ENCODE data around the gene ZP1.

Gene ZP1

GRCh38 chr11:60852982-60853950, 14.1 kb upstream of the ZP1 start:
- H3K9ac ChIP-seq (ENCODE audit: low read depth, low read length, poor library complexity, severe bottlenecking), result peak overlapping the region; percentile 71
- H3K36me3 ChIP-seq (ENCODE audit: insufficient read depth, low read length), result peaks cover 20% of the 10 kb centered on the region; the same call in 1 of the 2 replicates
- H3K4me3 ChIP-seq (ENCODE audit: low read length, poor library complexity, severe bottlenecking), result peak overlapping the region; percentile 72
- no peaks in the 10 kb centered on the region for H3K9me3 ChIP-seq (ENCODE audit: insufficient read depth, low read depth, low read length)
- H3K79me2 ChIP-seq (ENCODE audit: insufficient read depth, low read length), result peaks cover 61% of the 10 kb centered on the region
- H3K9me2 ChIP-seq (replicated peaks; ENCODE audit: low read depth, low read length), result no peaks in the 10 kb centered on the region
- peaks cover 70% of the 10 kb centered on the region for H3K4me1 ChIP-seq (ENCODE audit: insufficient read depth, low read length, poor library complexity, severe bottlenecking)
- H3F3A ChIP-seq (ENCODE audit: low read depth), result no peaks in the 10 kb centered on the region
- H3K4me2 ChIP-seq (ENCODE audit: low read depth, low read length, poor library complexity, severe bottlenecking), result peak overlapping the region; percentile 89
- no peak overlapping the region for H2AFZ ChIP-seq (ENCODE audit: low read length)
- TF ChIP-seq EZH2phosphoT487 (IDR thresholded peaks at IDR 0.05; ENCODE audit: borderline replicate concordance) (no peak), CTCF (conservative IDR thresholded peaks at IDR 0.05; ENCODE audit: low read length) (no peak)
- H4K20me1 ChIP-seq (ENCODE audit: insufficient read depth, low read length, poor library complexity, severe bottlenecking), result no peaks in the 10 kb centered on the region
- H3K27me3 ChIP-seq (ENCODE audit: insufficient read depth, low read length, poor library complexity, severe bottlenecking), result no peaks in the 10 kb centered on the region

GRCh38 chr11:60854140-60854846, 13.0 kb upstream of the ZP1 start:
- peaks cover 20% of the 10 kb centered on the region; the same call in 1 of the 2 replicates for H3K36me3 ChIP-seq (ENCODE audit: insufficient read depth, low read length)
- no peaks in the 10 kb centered on the region for H3K9me2 ChIP-seq (replicated peaks; ENCODE audit: low read depth, low read length)
- peak overlapping the region; percentile 89 for H3K4me2 ChIP-seq (ENCODE audit: low read depth, low read length, poor library complexity, severe bottlenecking)
- H3K9me3 ChIP-seq (ENCODE audit: insufficient read depth, low read depth, low read length), result no peaks in the 10 kb centered on the region
- peaks cover 68% of the 10 kb centered on the region for H3K4me1 ChIP-seq (ENCODE audit: insufficient read depth, low read length, poor library complexity, severe bottlenecking)
- H3F3A ChIP-seq (ENCODE audit: low read depth), result no peaks in the 10 kb centered on the region
- peak overlapping the region; percentile 71 for H3K9ac ChIP-seq (ENCODE audit: low read depth, low read length, poor library complexity, severe bottlenecking)
- H3K79me2 ChIP-seq (ENCODE audit: insufficient read depth, low read length), result peaks cover 61% of the 10 kb centered on the region
- H4K20me1 ChIP-seq (ENCODE audit: insufficient read depth, low read length, poor library complexity, severe bottlenecking), result no peaks in the 10 kb centered on the region
- no peaks in the 10 kb centered on the region for H3K27me3 ChIP-seq (ENCODE audit: insufficient read depth, low read length, poor library complexity, severe bottlenecking)
- TF ChIP-seq CTCF (conservative IDR thresholded peaks at IDR 0.05; ENCODE audit: low read length) (peak; percentile 54), EZH2phosphoT487 (IDR thresholded peaks at IDR 0.05; ENCODE audit: borderline replicate concordance) (no peak)
- H2AFZ ChIP-seq (ENCODE audit: low read length), result no peak overlapping the region
- H3K4me3 ChIP-seq (ENCODE audit: low read length, poor library complexity, severe bottlenecking), result peak overlapping the region; percentile 72

- Histone ChIP-seq H3K9me2 (replicated peaks; ENCODE audit: low read depth, low read length) (no peaks in the 10 kb centered on the region), H3K9ac (ENCODE audit: low read depth, low read length, poor library complexity, severe bottlenecking) (peak overlapping the region; percentile 71), H2AFZ (ENCODE audit: low read length) (no peak overlapping the region), H3K27me3 (ENCODE audit: insufficient read depth, low read length, poor library complexity, severe bottlenecking) (no peaks in the 10 kb centered on the region), H3F3A (ENCODE audit: low read depth) (no peaks in the 10 kb centered on the region), H3K4me2 (ENCODE audit: low read depth, low read length, poor library complexity, severe bottlenecking) (peak overlapping the region; percentile 89), H3K79me2 (ENCODE audit: insufficient read depth, low read length) (peaks cover 54% of the 10 kb centered on the region), H3K9me3 (ENCODE audit: insufficient read depth, low read depth, low read length) (no peaks in the 10 kb centered on the region), H3K36me3 (ENCODE audit: insufficient read depth, low read length) (peaks cover 18% of the 10 kb centered on the region; the same call in 1 of the 2 replicates), H4K20me1 (ENCODE audit: insufficient read depth, low read length, poor library complexity, severe bottlenecking) (no peaks in the 10 kb centered on the region), H3K4me1 (ENCODE audit: insufficient read depth, low read length, poor library complexity, severe bottlenecking) (peaks cover 68% of the 10 kb centered on the region), H3K4me3 (ENCODE audit: low read length, poor library complexity, severe bottlenecking) (peak overlapping the region; percentile 72)
- no peak for TF ChIP-seq EZH2phosphoT487 (IDR thresholded peaks at IDR 0.05; ENCODE audit: borderline replicate concordance)
- no peak for TF ChIP-seq CTCF (conservative IDR thresholded peaks at IDR 0.05; ENCODE audit: low read length)
Measured at GRCh38 chr11:60854847-60855725, 12.3 kb upstream of the ZP1 start.
